ENCODE data around the gene NRBF2. TPM values are rescaled to one million over a fixed set of nuclear protein-coding genes. Genes with fewer than 3 reads are reported as not detected.

NRBF2 gene
- total RNA-seq, 1 experiment from 2014 or later: 24.8 TPM

DNA sequence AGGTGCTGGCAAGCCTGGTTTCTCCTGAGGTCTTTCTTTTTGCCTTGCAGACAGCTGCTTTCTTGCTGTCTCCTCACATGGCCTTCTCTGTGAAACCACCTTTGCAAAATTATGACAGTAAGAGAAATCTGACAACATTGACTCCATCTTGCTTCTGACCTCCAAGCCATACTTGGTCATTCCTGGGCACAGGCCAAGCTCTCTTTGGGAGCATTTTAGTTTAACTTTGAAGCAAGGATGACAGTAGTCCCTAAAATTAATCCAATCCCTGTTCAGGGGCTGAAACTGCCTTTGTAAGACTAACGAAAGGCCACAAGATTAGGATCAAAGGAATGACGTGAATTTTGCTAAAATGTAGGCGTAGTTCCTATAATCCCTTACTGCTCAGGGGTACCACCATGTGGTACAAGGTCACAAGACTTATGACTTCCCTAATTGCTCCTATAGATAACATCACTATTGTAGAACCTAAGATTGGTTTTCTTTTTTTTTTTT, 25.1 kb upstream of the NRBF2 start:
- intact Hi-C loops (cut with micrococcal nuclease; ENCODE audit: unreplicated experiment): no loop called here
- POLR2A ChIA-PET (ENCODE audit: low non-redundant PET): no interaction called here

DNA sequence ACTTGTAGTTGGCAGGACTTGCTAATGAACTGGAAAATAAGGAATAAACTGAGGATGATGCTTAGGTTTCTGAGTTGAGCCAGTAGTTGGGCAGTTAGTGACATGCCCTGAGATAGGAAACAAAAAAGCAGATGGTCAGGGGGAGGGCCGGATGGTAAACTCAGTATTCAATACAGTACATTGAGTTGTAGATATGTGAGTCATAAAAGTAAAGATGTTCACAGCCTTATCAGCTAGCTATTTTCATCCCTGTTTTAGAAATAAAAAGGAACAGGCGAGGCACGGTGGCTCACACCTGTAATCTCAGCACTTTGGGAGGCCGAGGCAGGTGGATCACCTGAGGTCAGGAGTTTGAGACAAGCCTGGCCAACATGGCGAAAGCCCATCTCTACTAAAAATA, 22.2 kb upstream of the NRBF2 start:
- Histone ChIP-seq H3K4me1 (ENCODE audit: insufficient read depth, low read length, poor library complexity, severe bottlenecking) (no peaks in the 10 kb centered on the region), H3K27me3 (replicated peaks; ENCODE audit: insufficient read depth, low read depth, low read length, poor library complexity) (no peaks in the 10 kb centered on the region), H3K36me3 (ENCODE audit: insufficient read depth, low read length, poor library complexity, severe bottlenecking) (no peaks in the 10 kb centered on the region), H3K9me3 (ENCODE audit: low read depth, low read length, poor library complexity, severe bottlenecking) (no peaks in the 10 kb centered on the region), H3K27ac (ENCODE audit: low read depth, low read length, poor library complexity, severe bottlenecking) (no peak overlapping the region), H3K4me3 (ENCODE audit: low read depth, low read length, poor library complexity, severe bottlenecking) (no peak overlapping the region)
- ChIA-PET CTCF (no interaction called here), POLR2A (ENCODE audit: low non-redundant PET) (no interaction called here)
- TF ChIP-seq CTCF (conservative IDR thresholded peaks at IDR 0.05; ENCODE audit: low read depth, low read length): no peak
- no peak for TF ChIP-seq EZH2 (IDR thresholded peaks at IDR 0.05; ENCODE audit: borderline replicate concordance, low read depth, low read length, poor library complexity, severe bottlenecking)
- no TSS peak for BruUV-seq (replicated peaks)
- DNase-seq (ENCODE audit: low spot score): no peak
- intact Hi-C loops (cut with micrococcal nuclease; ENCODE audit: unreplicated experiment): no loop called here

More for the DNA sequence above, 25.1 kb upstream of the NRBF2 start:
- H3K4me3 ChIP-seq (ENCODE audit: low read depth, low read length, poor library complexity, severe bottlenecking): no peak overlapping the region
- no peaks in the 10 kb centered on the region for H3K9me3 ChIP-seq (ENCODE audit: low read depth, low read length, poor library complexity, severe bottlenecking)
- TF ChIP-seq EZH2 (IDR thresholded peaks at IDR 0.05; ENCODE audit: borderline replicate concordance, low read depth, low read length, poor library complexity, severe bottlenecking) (no peak), CTCF (conservative IDR thresholded peaks at IDR 0.05; ENCODE audit: low read depth, low read length) (no peak)
- no TSS peak for BruUV-seq (replicated peaks)
- CTCF ChIA-PET: no interaction called here
- no peaks in the 10 kb centered on the region for H3K27me3 ChIP-seq (replicated peaks; ENCODE audit: insufficient read depth, low read depth, low read length, poor library complexity)
- no peak overlapping the region for H3K27ac ChIP-seq (ENCODE audit: low read depth, low read length, poor library complexity, severe bottlenecking)
- no peaks in the 10 kb centered on the region for H3K4me1 ChIP-seq (ENCODE audit: insufficient read depth, low read length, poor library complexity, severe bottlenecking)
- no peaks in the 10 kb centered on the region for H3K36me3 ChIP-seq (ENCODE audit: insufficient read depth, low read length, poor library complexity, severe bottlenecking)
- DNase-seq (ENCODE audit: low spot score): no peak

- intact Hi-C loops (cut with micrococcal nuclease; ENCODE audit: unreplicated experiment): no loop called here
- no peaks in the 10 kb centered on the region for H3K4me1 ChIP-seq (ENCODE audit: insufficient read depth, low read length, poor library complexity, severe bottlenecking)
- no peaks in the 10 kb centered on the region for H3K9me3 ChIP-seq (ENCODE audit: low read depth, low read length, poor library complexity, severe bottlenecking)
- no peak for DNase-seq (ENCODE audit: low spot score)
- no peak overlapping the region for H3K4me3 ChIP-seq (ENCODE audit: low read depth, low read length, poor library complexity, severe bottlenecking)
- no peaks in the 10 kb centered on the region for H3K27me3 ChIP-seq (replicated peaks; ENCODE audit: insufficient read depth, low read depth, low read length, poor library complexity)
- BruUV-seq (replicated peaks): no TSS peak
- H3K36me3 ChIP-seq (ENCODE audit: insufficient read depth, low read length, poor library complexity, severe bottlenecking): no peaks in the 10 kb centered on the region
- TF ChIP-seq EZH2 (IDR thresholded peaks at IDR 0.05; ENCODE audit: borderline replicate concordance, low read depth, low read length, poor library complexity, severe bottlenecking) (no peak), CTCF (conservative IDR thresholded peaks at IDR 0.05; ENCODE audit: low read depth, low read length) (no peak)
- CTCF ChIA-PET: no interaction called here
- no peak overlapping the region for H3K27ac ChIP-seq (ENCODE audit: low read depth, low read length, poor library complexity, severe bottlenecking)
- POLR2A ChIA-PET (ENCODE audit: low non-redundant PET): no interaction called here
Observed at GRCh38 chr10:63114031-63114814, 18.9 kb upstream of the NRBF2 start.
